ENCODE results near the gene SCRT2.

DNA sequence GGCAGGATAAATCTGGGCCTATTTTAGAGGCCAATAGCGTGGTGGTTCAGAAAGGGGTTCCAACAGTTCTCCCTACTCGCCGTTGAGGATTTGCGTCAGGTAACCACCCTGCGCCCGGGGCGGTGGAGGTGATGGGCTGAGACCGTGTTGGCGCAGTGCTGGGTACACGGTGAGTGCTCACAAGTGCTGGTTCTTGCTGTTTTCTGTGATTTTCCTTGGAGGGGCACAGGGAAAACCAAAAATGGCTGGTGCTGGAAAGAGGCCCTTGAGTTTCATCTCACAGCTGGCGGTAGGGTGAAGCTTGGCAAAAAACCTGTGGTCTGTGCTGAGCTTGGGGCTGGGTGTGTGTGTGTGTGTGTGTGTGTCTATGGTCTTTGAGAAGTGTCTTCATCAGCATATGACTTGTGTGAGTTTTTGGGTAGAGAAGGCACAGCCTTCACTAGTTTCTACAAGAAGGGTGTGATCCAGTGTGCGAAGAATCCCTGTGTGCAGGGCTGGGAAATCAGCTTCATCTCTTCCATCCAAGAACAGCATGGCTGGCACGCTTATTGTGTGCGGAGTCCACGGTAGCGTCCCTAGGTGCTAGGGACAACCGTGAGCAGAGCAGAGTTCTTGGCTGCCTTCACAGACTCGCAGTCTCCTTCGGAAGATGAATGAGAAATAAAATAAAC is 35.3 kb upstream of the SCRT2 start:
- TF ChIP-seq, protein P1, sequence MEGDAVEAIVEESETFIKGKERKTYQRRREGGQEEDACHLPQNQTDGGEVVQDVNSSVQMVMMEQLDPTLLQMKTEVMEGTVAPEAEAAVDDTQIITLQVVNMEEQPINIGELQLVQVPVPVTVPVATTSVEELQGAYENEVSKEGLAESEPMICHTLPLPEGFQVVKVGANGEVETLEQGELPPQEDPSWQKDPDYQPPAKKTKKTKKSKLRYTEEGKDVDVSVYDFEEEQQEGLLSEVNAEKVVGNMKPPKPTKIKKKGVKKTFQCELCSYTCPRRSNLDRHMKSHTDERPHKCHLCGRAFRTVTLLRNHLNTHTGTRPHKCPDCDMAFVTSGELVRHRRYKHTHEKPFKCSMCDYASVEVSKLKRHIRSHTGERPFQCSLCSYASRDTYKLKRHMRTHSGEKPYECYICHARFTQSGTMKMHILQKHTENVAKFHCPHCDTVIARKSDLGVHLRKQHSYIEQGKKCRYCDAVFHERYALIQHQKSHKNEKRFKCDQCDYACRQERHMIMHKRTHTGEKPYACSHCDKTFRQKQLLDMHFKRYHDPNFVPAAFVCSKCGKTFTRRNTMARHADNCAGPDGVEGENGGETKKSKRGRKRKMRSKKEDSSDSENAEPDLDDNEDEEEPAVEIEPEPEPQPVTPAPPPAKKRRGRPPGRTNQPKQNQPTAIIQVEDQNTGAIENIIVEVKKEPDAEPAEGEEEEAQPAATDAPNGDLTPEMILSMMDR (IDR thresholded peaks at IDR 0.05; ENCODE audit: low read depth, low read length): no peak
- TF ChIP-seq, protein P2, sequence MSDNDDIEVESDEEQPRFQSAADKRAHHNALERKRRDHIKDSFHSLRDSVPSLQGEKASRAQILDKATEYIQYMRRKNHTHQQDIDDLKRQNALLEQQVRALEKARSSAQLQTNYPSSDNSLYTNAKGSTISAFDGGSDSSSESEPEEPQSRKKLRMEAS (IDR thresholded peaks at IDR 0.05; ENCODE audit: low read depth, low read length): no peak
- TF ChIP-seq MYC (IDR thresholded peaks at IDR 0.05; ENCODE audit: low read depth, low read length): no peak
